ENCODE data around the gene PRMT2. TPM values are rescaled to one million over a fixed set of nuclear protein-coding genes. Genes with fewer than 3 reads are reported as not detected.

The PRMT2 gene
- total RNA-seq, 1 experiment from 2014 or later = 101 TPM

- intact Hi-C loops (cut with micrococcal nuclease) = no loop called here
- no peak for ATAC-seq
Measured at GRCh38 chr21:46661642-46662366, 26.3 kb downstream of the PRMT2 start.

GRCh38 chr21:46662367-46662654, 26.8 kb downstream of the PRMT2 start:
- BruUV-seq (replicated peaks) = no TSS peak
- H2AFZ ChIP-seq (ENCODE audit: low read length) = no peak overlapping the region
- no peak overlapping the region for H3K27ac ChIP-seq (ENCODE audit: low read length)
- H3K4me2 ChIP-seq (ENCODE audit: low read length) = no peak overlapping the region
- H3K9me2 ChIP-seq (replicated peaks; ENCODE audit: low read length) = no peaks in the 10 kb centered on the region
- H3K4me3 ChIP-seq (ENCODE audit: low read length) = no peak overlapping the region
- TF ChIP-seq EZH2phosphoT487 (IDR thresholded peaks at IDR 0.05; ENCODE audit: borderline replicate concordance, low read length) (no peak), EZH2 (IDR thresholded peaks at IDR 0.05; ENCODE audit: low read length, unreplicated experiment) (no peak)
- TF ChIP-seq, protein P1, sequence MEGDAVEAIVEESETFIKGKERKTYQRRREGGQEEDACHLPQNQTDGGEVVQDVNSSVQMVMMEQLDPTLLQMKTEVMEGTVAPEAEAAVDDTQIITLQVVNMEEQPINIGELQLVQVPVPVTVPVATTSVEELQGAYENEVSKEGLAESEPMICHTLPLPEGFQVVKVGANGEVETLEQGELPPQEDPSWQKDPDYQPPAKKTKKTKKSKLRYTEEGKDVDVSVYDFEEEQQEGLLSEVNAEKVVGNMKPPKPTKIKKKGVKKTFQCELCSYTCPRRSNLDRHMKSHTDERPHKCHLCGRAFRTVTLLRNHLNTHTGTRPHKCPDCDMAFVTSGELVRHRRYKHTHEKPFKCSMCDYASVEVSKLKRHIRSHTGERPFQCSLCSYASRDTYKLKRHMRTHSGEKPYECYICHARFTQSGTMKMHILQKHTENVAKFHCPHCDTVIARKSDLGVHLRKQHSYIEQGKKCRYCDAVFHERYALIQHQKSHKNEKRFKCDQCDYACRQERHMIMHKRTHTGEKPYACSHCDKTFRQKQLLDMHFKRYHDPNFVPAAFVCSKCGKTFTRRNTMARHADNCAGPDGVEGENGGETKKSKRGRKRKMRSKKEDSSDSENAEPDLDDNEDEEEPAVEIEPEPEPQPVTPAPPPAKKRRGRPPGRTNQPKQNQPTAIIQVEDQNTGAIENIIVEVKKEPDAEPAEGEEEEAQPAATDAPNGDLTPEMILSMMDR (conservative IDR thresholded peaks at IDR 0.05; ENCODE audit: low read depth, low read length) = no peak
- no peak for ATAC-seq
- POLR2A ChIA-PET (ENCODE audit: unreplicated experiment) = no interaction called here
- intact Hi-C loops (cut with micrococcal nuclease) = no loop called here
- H3K36me3 ChIP-seq (ENCODE audit: low read depth, low read length) = no peaks in the 10 kb centered on the region; the same call in 1 of the 2 replicates
- no peaks in the 10 kb centered on the region for H3K4me1 ChIP-seq (ENCODE audit: insufficient read depth, low read length)
- no peaks in the 10 kb centered on the region for H4K20me1 ChIP-seq (ENCODE audit: low read length)
- no peaks in the 10 kb centered on the region for H3K27me3 ChIP-seq (ENCODE audit: low read length)
- CTCF ChIA-PET = no interaction called here
- H3F3A ChIP-seq (ENCODE audit: low read length, unreplicated experiment) = no peaks in the 10 kb centered on the region
- DNase-seq = no peak
- H3K9me3 ChIP-seq (ENCODE audit: low read length) = no peaks in the 10 kb centered on the region
- no peaks in the 10 kb centered on the region for H3K79me2 ChIP-seq (ENCODE audit: low read length)
- no peak overlapping the region for H3K9ac ChIP-seq (ENCODE audit: low read length)

More at GRCh38 chr21:46661642-46662366, 26.3 kb downstream of the PRMT2 start:
- H4K20me1 ChIP-seq (ENCODE audit: low read length) = no peaks in the 10 kb centered on the region
- ChIA-PET POLR2A (ENCODE audit: unreplicated experiment) (no interaction called here), CTCF (no interaction called here)
- no peaks in the 10 kb centered on the region for H3K9me3 ChIP-seq (ENCODE audit: low read length)
- no peaks in the 10 kb centered on the region for H3K27me3 ChIP-seq (ENCODE audit: low read length)
- H3F3A ChIP-seq (ENCODE audit: low read length, unreplicated experiment) = no peaks in the 10 kb centered on the region
- DNase-seq = no peak
- no peaks in the 10 kb centered on the region; the same call in 1 of the 2 replicates for H3K36me3 ChIP-seq (ENCODE audit: low read depth, low read length)
- H3K9ac ChIP-seq (ENCODE audit: low read length) = no peak overlapping the region
- H3K9me2 ChIP-seq (replicated peaks; ENCODE audit: low read length) = no peaks in the 10 kb centered on the region
- H3K4me1 ChIP-seq (ENCODE audit: insufficient read depth, low read length) = no peaks in the 10 kb centered on the region
- no peak overlapping the region for H2AFZ ChIP-seq (ENCODE audit: low read length)
- H3K27ac ChIP-seq (ENCODE audit: low read length) = no peak overlapping the region
- H3K4me3 ChIP-seq (ENCODE audit: low read length) = no peak overlapping the region
- H3K4me2 ChIP-seq (ENCODE audit: low read length) = no peak overlapping the region
- H3K79me2 ChIP-seq (ENCODE audit: low read length) = no peaks in the 10 kb centered on the region
- TF ChIP-seq, protein P1 (conservative IDR thresholded peaks at IDR 0.05; ENCODE audit: low read depth, low read length) = no peak
- TF ChIP-seq EZH2 (IDR thresholded peaks at IDR 0.05; ENCODE audit: low read length, unreplicated experiment) (no peak), EZH2phosphoT487 (IDR thresholded peaks at IDR 0.05; ENCODE audit: borderline replicate concordance, low read length) (no peak)
- no TSS peak for BruUV-seq (replicated peaks)

- Histone ChIP-seq H3K27ac (ENCODE audit: low read length) (no peak overlapping the region), H3K4me1 (ENCODE audit: insufficient read depth, low read length) (0 out of 2 replicates have a peak, but pooled peaks cover under 1% of the 10 kb centered on the region), H3K4me3 (ENCODE audit: low read length) (no peak overlapping the region), H3K79me2 (ENCODE audit: low read length) (no peaks in the 10 kb centered on the region), H2AFZ (ENCODE audit: low read length) (no peak overlapping the region), H3F3A (ENCODE audit: low read length, unreplicated experiment) (no peaks in the 10 kb centered on the region), H4K20me1 (ENCODE audit: low read length) (no peaks in the 10 kb centered on the region), H3K36me3 (ENCODE audit: low read depth, low read length) (no peaks in the 10 kb centered on the region; the same call in 1 of the 2 replicates), H3K9ac (ENCODE audit: low read length) (no peak overlapping the region), H3K9me3 (ENCODE audit: low read length) (no peaks in the 10 kb centered on the region), H3K9me2 (replicated peaks; ENCODE audit: low read length) (no peaks in the 10 kb centered on the region), H3K27me3 (ENCODE audit: low read length) (0 out of 2 replicates have a peak, but pooled peaks cover 3% of the 10 kb centered on the region), H3K4me2 (ENCODE audit: low read length) (no peak overlapping the region)
- no peak for ATAC-seq
- ChIA-PET CTCF (no interaction called here), POLR2A (ENCODE audit: unreplicated experiment) (no interaction called here)
- TF ChIP-seq, protein P1 (conservative IDR thresholded peaks at IDR 0.05; ENCODE audit: low read depth, low read length) = no peak
- TF ChIP-seq EZH2phosphoT487 (IDR thresholded peaks at IDR 0.05; ENCODE audit: borderline replicate concordance, low read length) (no peak), EZH2 (IDR thresholded peaks at IDR 0.05; ENCODE audit: low read length, unreplicated experiment) (no peak)
- intact Hi-C loops (cut with micrococcal nuclease) = no loop called here
- DNase-seq = no peak
- no TSS peak for BruUV-seq (replicated peaks)
Measured at GRCh38 chr21:46662765-46663500, 27.5 kb downstream of the PRMT2 start.

Measured in PC-3 (cell line).